ENCODE results near the gene CELF5. TPM values are rescaled to one million over a fixed set of nuclear protein-coding genes. Genes with fewer than 3 reads are reported as not detected.

The CELF5 gene
- total and polyA plus RNA-seq, 2 experiments from 2014 or later, result 5.6 to 10.6 TPM

DNA sequence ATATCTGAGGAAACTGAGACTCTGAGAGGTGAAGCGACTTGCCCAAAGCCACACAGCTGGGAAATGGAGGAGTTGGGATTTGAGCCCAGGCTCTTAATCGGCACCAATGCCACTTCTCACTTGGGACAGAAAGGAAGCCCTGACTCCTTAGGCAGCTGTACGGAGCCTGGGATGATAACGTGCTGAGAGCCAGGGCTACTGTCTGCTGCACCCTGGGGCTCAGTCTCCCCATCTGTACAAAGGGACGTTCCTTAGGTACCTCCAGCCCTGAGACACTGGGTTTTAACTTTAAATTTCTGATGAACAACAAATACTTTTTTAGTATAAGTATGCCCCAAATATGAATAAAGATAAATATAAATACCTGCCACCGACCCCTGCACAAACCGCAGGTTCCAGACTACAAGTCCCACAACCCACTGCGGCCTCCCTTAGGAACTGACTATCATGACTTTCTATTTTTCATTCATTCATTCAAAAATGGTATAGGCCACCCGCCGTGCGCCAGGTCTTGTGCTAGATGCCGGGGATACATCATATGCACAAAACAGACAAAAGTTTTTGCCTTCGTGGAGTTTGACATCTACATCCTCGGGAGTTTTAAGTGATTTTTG is 39.5 kb upstream of the CELF5 start:
- H3K36me3 ChIP-seq (ENCODE audit: insufficient read depth), result no peaks in the 10 kb centered on the region
- peaks cover 6% of the 10 kb centered on the region; the same call in 1 of the 2 replicates for H3K4me1 ChIP-seq (ENCODE audit: insufficient read depth)
- H3K4me3 ChIP-seq, result peak overlapping the region; percentile 62
- no peak overlapping the region for H3K27ac ChIP-seq (ENCODE audit: low read depth)
- ATAC-seq (peak; percentile 50), DNase-seq (ENCODE audit: low spot score) (peak; percentile 82)
- H3F3A ChIP-seq (replicated peaks; ENCODE audit: low read depth), result no peaks in the 10 kb centered on the region
- H3K27ac Mint-ChIP-seq, result peak overlapping the region; percentile 99
- H3K27me3 Mint-ChIP-seq (ENCODE audit: insufficient read depth, low read depth, poor library complexity), result peaks cover 17% of the 10 kb centered on the region
- peaks cover 4% of the 10 kb centered on the region; the same call in 2 of the 3 replicates for H3K36me3 Mint-ChIP-seq (ENCODE audit: low read depth)
- TF ChIP-seq ZNF114 (CRISPR knock-in tag; IDR thresholded peaks at IDR 0.05) (no peak), EZH2 (IDR thresholded peaks at IDR 0.05; ENCODE audit: low read depth, unreplicated experiment) (no peak), EZH2phosphoT487 (IDR thresholded peaks at IDR 0.05; ENCODE audit: unreplicated experiment) (no peak), STAT1 (IDR thresholded peaks at IDR 0.05; ENCODE audit: unreplicated experiment) (no peak), JUNB (IDR thresholded peaks at IDR 0.05; ENCODE audit: unreplicated experiment) (no peak)
- TF ChIP-seq, protein P1, sequence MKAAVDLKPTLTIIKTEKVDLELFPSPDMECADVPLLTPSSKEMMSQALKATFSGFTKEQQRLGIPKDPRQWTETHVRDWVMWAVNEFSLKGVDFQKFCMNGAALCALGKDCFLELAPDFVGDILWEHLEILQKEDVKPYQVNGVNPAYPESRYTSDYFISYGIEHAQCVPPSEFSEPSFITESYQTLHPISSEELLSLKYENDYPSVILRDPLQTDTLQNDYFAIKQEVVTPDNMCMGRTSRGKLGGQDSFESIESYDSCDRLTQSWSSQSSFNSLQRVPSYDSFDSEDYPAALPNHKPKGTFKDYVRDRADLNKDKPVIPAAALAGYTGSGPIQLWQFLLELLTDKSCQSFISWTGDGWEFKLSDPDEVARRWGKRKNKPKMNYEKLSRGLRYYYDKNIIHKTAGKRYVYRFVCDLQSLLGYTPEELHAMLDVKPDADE (IDR thresholded peaks at IDR 0.05), result no peak
- H3K27me3 ChIP-seq (ENCODE audit: insufficient read depth), result no peaks in the 10 kb centered on the region
- peaks cover 41% of the 10 kb centered on the region for H3K79me2 ChIP-seq (replicated peaks; ENCODE audit: insufficient read depth)
- no peaks in the 10 kb centered on the region for H3K9me3 Mint-ChIP-seq
- H4K20me1 ChIP-seq (replicated peaks; ENCODE audit: insufficient read depth), result peaks cover 16% of the 10 kb centered on the region
- no peaks in the 10 kb centered on the region for H3K9me2 ChIP-seq (ENCODE audit: insufficient read depth)
- peak overlapping the region; percentile 75 for H3K4me2 ChIP-seq
- peaks cover 22% of the 10 kb centered on the region for H3K4me1 Mint-ChIP-seq
- peak overlapping the region; percentile 98 for H3K4me3 Mint-ChIP-seq
- peak overlapping the region; percentile 90 for H2AFZ ChIP-seq

GRCh38 chr19:3185461-3186159 is 38.9 kb upstream of the CELF5 start, which contains the start of gene NCLN:
Gene NCLN (plus strand): TSS chr19:3185930. CDS start chr19:3186031, 101 bp downstream.
- DNase-seq (ENCODE audit: low spot score), result peak; percentile 95
- Mint-ChIP-seq H3K27ac (peak within 1 kb of the TSS; percentile 99), H3K4me1 (peaks cover 22% of the 10 kb centered on the region), H3K4me3 (peak within 1 kb of the TSS; percentile 98), H3K9me3 (no peaks in the 10 kb centered on the region), H3K27me3 (ENCODE audit: insufficient read depth, low read depth, poor library complexity) (peaks cover 17% of the 10 kb centered on the region), H3K36me3 (ENCODE audit: low read depth) (peaks cover 4% of the 10 kb centered on the region; the same call in 2 of the 3 replicates)
- H3K36me3 ChIP-seq (ENCODE audit: insufficient read depth), result no peaks in the 10 kb centered on the region
- peaks cover 48% of the 10 kb centered on the region for H3K79me2 ChIP-seq (replicated peaks; ENCODE audit: insufficient read depth)
- peak within 1 kb of the TSS; percentile 90 for H2AFZ ChIP-seq
- H4K20me1 ChIP-seq (replicated peaks; ENCODE audit: insufficient read depth), result peaks cover 16% of the 10 kb centered on the region
- no peaks in the 10 kb centered on the region for H3F3A ChIP-seq (replicated peaks; ENCODE audit: low read depth)
- peak; percentile 89 for ATAC-seq
- H3K4me3 ChIP-seq, result peak within 1 kb of the TSS; percentile 62
- peak; percentile 51; the same call in 1 of the 2 replicates for TF ChIP-seq POLR2AphosphoS5 (IDR thresholded peaks at IDR 0.05; ENCODE audit: low read depth)
- no peak for TF ChIP-seq JUNB (IDR thresholded peaks at IDR 0.05; ENCODE audit: unreplicated experiment)
- TF ChIP-seq ZNF462 (CRISPR knock-in tag; IDR thresholded peaks at IDR 0.05), result no peak
- TF ChIP-seq, protein P1 (IDR thresholded peaks at IDR 0.05), result peak; percentile 94
- H3K4me2 ChIP-seq, result peak within 1 kb of the TSS; percentile 93
- H3K27ac ChIP-seq (ENCODE audit: low read depth), result no peak within 1 kb of the TSS
- peaks cover 6% of the 10 kb centered on the region; the same call in 1 of the 2 replicates for H3K4me1 ChIP-seq (ENCODE audit: insufficient read depth)
- no peaks in the 10 kb centered on the region for H3K9me2 ChIP-seq (ENCODE audit: insufficient read depth)
- H3K27me3 ChIP-seq (ENCODE audit: insufficient read depth), result no peaks in the 10 kb centered on the region

All from GM23338 (cell line).